Right lobe of liver (tissue), 6 donors: ENCODE measurements around the gene ADARB1. TPM values are rescaled to one million over a fixed set of nuclear protein-coding genes. Genes with fewer than 3 reads are reported as not detected.

ENCODE experiments used
- ATAC-seq, 4 donors: fragments of 200-7000 bp; cut with Tn5 transposase; one replicate each; pipeline ENCODE4 v1.9.1; 2020; ENCODE audit warnings: mild to moderate bottlenecking in 4 of 4, moderate library complexity in 4 of 4
- DNase-seq, 3 donors: peaks; one replicate each; pipeline ENCODE4 v3.0.0-alpha.2; 2020
- H3K27ac ChIP-seq, 3 donors: fragments of 200-600 bp; one replicate each; pipeline ENCODE4 v1.8.0; 2022
- H3K27me3 ChIP-seq, 2 donors: fragments of 200-600 bp; one replicate each; pipeline ENCODE4 v1.8.0; 2022
- H3K36me3 ChIP-seq, 4 donors: fragments of 200-600 bp; sonication (generic) in 1 of 4; one replicate each; pipeline versions ENCODE4 v1.5.1 to v1.8.0; 2017 to 2022; ENCODE audit warnings: control low read depth in 1 of 4
- H3K4me1 ChIP-seq, 4 donors: fragments of 200-600 bp; sonication (generic) in 1 of 4; one replicate each; pipeline versions ENCODE4 v1.5.1 to v1.8.0; 2017 to 2022; ENCODE audit warnings: control low read depth in 1 of 4
- H3K4me3 ChIP-seq, 3 donors: fragments of 200-600 bp; one replicate each; pipeline ENCODE4 v1.8.0; 2022
- H3K9me3 ChIP-seq, 4 donors: fragments of 200-600 bp; sonication (generic) in 1 of 4; one replicate each; pipeline versions ENCODE4 v1.5.1 to v1.8.0; 2017 to 2022; ENCODE audit warnings: control low read depth in 1 of 4
- CTCF ChIP-seq, 4 donors: fragments of 200-600 bp in 3 of 4; fragments of 450-650 bp in 1 of 4; IDR thresholded peaks; one replicate each; pipeline versions ENCODE4 v1.5.1 to v1.8.0; 2016 to 2022; ENCODE audit warnings: antibody characterized with exemption in 4 of 4, mild to moderate bottlenecking in 2 of 4
- POLR2A ChIP-seq: fragments of 450-650 bp; IDR thresholded peaks from one replicate; pipeline ENCODE4 v1.6.1; 2017; ENCODE audit warnings: antibody characterized with exemption, mild to moderate bottlenecking
- WGBS: methylation state at CpG from one replicate; pipeline ENCODE4 v1.1.6; 2018; ENCODE audit warnings: low coverage, low lambda C conversion rate; ENCODE audit not compliant: insufficient coverage; ENCODE audit errors: missing lambda C conversion rate; 5-methylcytosine and 5-hydroxymethylcytosine counted together
- intact Hi-C, 2 donors: fragments of 100-400 bp; cut with DNase I; formaldehyde crosslinking; loops; one replicate each; pipeline versions ENCODE4 v1.11.2 to v1.14.1; 2022
- total RNA-seq, 6 experiments: library from RNA; depleted of rRNA in 2 of 6; stranded (reverse); fragments of >200 nt in 2 of 6; fragmentation: NEBNext Ultra II Directional in 3 of 6; extraction: Animal tissue kit (Norgen Biotek cat#: 25700) in 3 of 6; gene quantifications; one replicate each; pipeline versions ENCODE4 v1.1.0 to v1.2.4, GENCODE V29; 2016 to 2023
- donor health status: DM: no; HTN: yes; CAD: no.
- donor health status: DM: no; HTN: no; CAD: no.
- donor health status: DM: no; HTN: no; CAD: no.
- donor health status: DM: no; HTN: yes; CAD: no.
- donor health status: DM: no; HTN: yes; CAD: no.

The ADARB1 gene
- total RNA-seq, 6 experiments from 2014 or later, result 4.7 to 9.9 (median 8.6) TPM

GRCh38 chr21:45064091-45064490 is 10.3 kb upstream of the ADARB1 start:
- WGBS, result 82% methylated on average over 6 of the region's 8 CpGs
- Histone ChIP-seq H3K27ac (no peak overlapping the region), H3K27me3 (no peaks in the 10 kb centered on the region), H3K4me1 (no peaks in the 10 kb centered on the region), H3K4me3 (no peak overlapping the region), H3K36me3 (no peaks in the 10 kb centered on the region), H3K9me3 (no peaks in the 10 kb centered on the region)
- DNase-seq, result no peak
- TF ChIP-seq CTCF (IDR thresholded peaks at IDR 0.05), result no peak
- TF ChIP-seq POLR2A, result no peak
- ATAC-seq, result no peak
- intact Hi-C loops, result no loop called here

GRCh38 chr21:45064618-45065399 is 9.6 kb upstream of the ADARB1 start:
- WGBS, result 53% methylated on average over 3 of the region's 19 CpGs
- ATAC-seq (no peak), DNase-seq (no peak)
- H3K36me3 ChIP-seq, result no peaks in the 10 kb centered on the region
- no peak overlapping the region for H3K4me3 ChIP-seq
- H3K27me3 ChIP-seq, result no peaks in the 10 kb centered on the region
- H3K9me3 ChIP-seq, result no peaks in the 10 kb centered on the region
- no peaks in the 10 kb centered on the region for H3K4me1 ChIP-seq
- no peak overlapping the region for H3K27ac ChIP-seq
- intact Hi-C loops, result no loop called here
- TF ChIP-seq CTCF (IDR thresholded peaks at IDR 0.05) (no peak), POLR2A (no peak)

- H3K36me3 ChIP-seq, result no peaks in the 10 kb centered on the region
- ATAC-seq (no peak), DNase-seq (no peak)
- H3K4me3 ChIP-seq, result no peak overlapping the region
- WGBS, result 84% methylated on average over 18 of the region's 18 CpGs
- intact Hi-C loops, result no loop called here
- no peaks in the 10 kb centered on the region for H3K27me3 ChIP-seq
- H3K4me1 ChIP-seq, result no peaks in the 10 kb centered on the region
- no peaks in the 10 kb centered on the region for H3K9me3 ChIP-seq
- H3K27ac ChIP-seq, result no peak overlapping the region
- TF ChIP-seq POLR2A (no peak), CTCF (IDR thresholded peaks at IDR 0.05) (no peak)
Observed at GRCh38 chr21:45067462-45068285, 6.7 kb upstream of the ADARB1 start.

- Histone ChIP-seq H3K27ac (no peak overlapping the region), H3K27me3 (no peaks in the 10 kb centered on the region), H3K4me1 (peaks cover 0 to 5% (median 0%) of the 10 kb centered on the region in 4 donors), H3K4me3 (no peak overlapping the region), H3K9me3 (no peaks in the 10 kb centered on the region), H3K36me3 (no peaks in the 10 kb centered on the region)
- WGBS, result 92% methylated on average over 7 of the region's 11 CpGs
- no peak for TF ChIP-seq CTCF (IDR thresholded peaks at IDR 0.05)
- TF ChIP-seq POLR2A, result no peak
- ATAC-seq, result no peak
- no peak for DNase-seq
- intact Hi-C loops, result no loop called here
Observed at GRCh38 chr21:45069085-45069484, 5.3 kb upstream of the ADARB1 start.
